ENCODE data around the gene B9D2. TPM values are rescaled to one million over a fixed set of nuclear protein-coding genes. Genes with fewer than 3 reads are reported as not detected.

Gene B9D2
- total RNA-seq, 4 donors from 2014 or later: 5.9 to 12.5 (median 9.9) TPM

DNA sequence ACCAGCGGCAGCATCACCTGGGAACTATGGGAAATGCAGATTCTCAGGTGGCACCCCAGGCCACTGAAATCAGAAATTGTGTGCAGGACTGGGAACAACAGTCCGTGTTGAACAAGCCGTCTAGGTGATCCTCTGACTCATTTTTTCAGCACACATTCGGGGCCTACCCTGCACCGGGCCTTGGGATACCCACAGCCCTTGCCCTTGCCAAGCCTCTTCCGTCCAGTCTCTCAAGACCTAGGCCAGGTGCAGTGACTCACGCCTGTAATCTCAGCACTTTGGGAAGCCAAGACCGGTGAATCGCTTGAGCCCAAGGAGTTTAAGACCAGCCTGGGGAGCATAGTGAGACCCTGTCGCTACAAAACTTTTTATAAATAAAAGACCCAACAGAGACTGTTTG is 28.5 kb downstream of the B9D2 start:
- intact Hi-C loops (cut with DNase I): no loop called here
- Histone ChIP-seq H3K27me3 (no peaks in the 10 kb centered on the region), H3K27ac (no peak overlapping the region), H3K9me3 (no peaks in the 10 kb centered on the region), H3K4me1 (no peaks in the 10 kb centered on the region), H3K4me3 (replicated peaks in 1 of 3) (no peak overlapping the region), H3K36me3 (no peaks in the 10 kb centered on the region)
- 92 to 94% methylated on average over 10 of the region's 10 CpGs for WGBS, 2 donors
- no peak for DNase-seq
- TF ChIP-seq, protein P1, sequence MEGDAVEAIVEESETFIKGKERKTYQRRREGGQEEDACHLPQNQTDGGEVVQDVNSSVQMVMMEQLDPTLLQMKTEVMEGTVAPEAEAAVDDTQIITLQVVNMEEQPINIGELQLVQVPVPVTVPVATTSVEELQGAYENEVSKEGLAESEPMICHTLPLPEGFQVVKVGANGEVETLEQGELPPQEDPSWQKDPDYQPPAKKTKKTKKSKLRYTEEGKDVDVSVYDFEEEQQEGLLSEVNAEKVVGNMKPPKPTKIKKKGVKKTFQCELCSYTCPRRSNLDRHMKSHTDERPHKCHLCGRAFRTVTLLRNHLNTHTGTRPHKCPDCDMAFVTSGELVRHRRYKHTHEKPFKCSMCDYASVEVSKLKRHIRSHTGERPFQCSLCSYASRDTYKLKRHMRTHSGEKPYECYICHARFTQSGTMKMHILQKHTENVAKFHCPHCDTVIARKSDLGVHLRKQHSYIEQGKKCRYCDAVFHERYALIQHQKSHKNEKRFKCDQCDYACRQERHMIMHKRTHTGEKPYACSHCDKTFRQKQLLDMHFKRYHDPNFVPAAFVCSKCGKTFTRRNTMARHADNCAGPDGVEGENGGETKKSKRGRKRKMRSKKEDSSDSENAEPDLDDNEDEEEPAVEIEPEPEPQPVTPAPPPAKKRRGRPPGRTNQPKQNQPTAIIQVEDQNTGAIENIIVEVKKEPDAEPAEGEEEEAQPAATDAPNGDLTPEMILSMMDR (IDR thresholded peaks at IDR 0.05): no peak
- TF ChIP-seq POLR2A (IDR thresholded peaks at IDR 0.05): no peak

DNA sequence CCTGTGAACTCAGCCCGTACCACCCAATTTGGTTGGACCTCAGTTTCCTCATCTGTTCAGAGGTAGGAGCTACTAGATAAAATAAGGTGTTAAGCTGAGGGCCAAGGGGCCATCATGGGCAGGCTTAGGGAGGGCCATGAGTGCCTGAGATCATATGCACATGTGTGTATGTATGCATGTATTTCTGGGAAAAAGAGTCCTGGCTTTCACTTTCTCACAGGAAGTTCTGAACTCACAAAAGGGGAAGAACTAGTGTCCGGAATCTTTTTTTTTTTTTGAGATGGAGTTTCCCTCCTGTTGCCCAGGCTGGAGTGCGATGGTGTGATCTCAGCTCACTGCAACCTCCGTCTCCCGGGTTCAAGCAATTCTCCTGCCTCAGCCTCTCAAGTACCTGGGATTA is 29.2 kb downstream of the B9D2 start:
- 68 to 72% methylated on average over 5 of the region's 5 CpGs for WGBS, 2 donors
- Histone ChIP-seq H3K36me3 (no peaks in the 10 kb centered on the region), H3K4me1 (no peaks in the 10 kb centered on the region), H3K27ac (no peak overlapping the region), H3K9me3 (no peaks in the 10 kb centered on the region), H3K27me3 (no peaks in the 10 kb centered on the region), H3K4me3 (replicated peaks in 1 of 3) (no peak overlapping the region)
- TF ChIP-seq, protein P1 (IDR thresholded peaks at IDR 0.05): no peak
- TF ChIP-seq POLR2A (IDR thresholded peaks at IDR 0.05): no peak
- DNase-seq: no peak
- intact Hi-C loops (cut with DNase I): no loop called here

DNA sequence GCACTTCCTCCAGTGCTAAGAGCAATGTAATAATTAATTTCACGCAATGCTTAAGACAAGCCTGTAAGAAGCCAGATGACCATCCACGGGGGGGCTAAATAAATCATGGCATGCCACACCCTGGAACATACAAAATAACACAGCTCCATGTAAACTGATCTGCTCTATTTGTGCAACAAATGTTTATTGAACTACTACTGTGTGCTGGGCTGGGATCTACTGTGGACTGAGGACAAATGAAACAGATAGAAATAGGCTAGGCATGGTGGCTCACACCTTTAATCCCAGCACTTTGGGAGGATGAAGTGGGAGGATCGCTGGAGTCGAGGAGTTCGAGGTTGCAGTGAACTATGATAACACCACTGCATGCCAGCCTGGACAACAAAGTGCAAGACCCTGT is 31.5 kb downstream of the B9D2 start:
- TF ChIP-seq POLR2A (IDR thresholded peaks at IDR 0.05): no peak
- TF ChIP-seq, protein P1 (IDR thresholded peaks at IDR 0.05): no peak
- no peak overlapping the region for H3K4me3 ChIP-seq (replicated peaks in 1 of 3)
- H3K9me3 ChIP-seq: no peaks in the 10 kb centered on the region
- H3K27ac ChIP-seq: no peak overlapping the region
- intact Hi-C loops (cut with DNase I): no loop called here
- no peaks in the 10 kb centered on the region for H3K36me3 ChIP-seq
- H3K4me1 ChIP-seq: peaks cover 5 to 10% of the 10 kb centered on the region in 2 donors
- 87 to 91% methylated on average over 5 of the region's 5 CpGs for WGBS, 2 donors
- no peak for DNase-seq
- H3K27me3 ChIP-seq: no peaks in the 10 kb centered on the region

DNA sequence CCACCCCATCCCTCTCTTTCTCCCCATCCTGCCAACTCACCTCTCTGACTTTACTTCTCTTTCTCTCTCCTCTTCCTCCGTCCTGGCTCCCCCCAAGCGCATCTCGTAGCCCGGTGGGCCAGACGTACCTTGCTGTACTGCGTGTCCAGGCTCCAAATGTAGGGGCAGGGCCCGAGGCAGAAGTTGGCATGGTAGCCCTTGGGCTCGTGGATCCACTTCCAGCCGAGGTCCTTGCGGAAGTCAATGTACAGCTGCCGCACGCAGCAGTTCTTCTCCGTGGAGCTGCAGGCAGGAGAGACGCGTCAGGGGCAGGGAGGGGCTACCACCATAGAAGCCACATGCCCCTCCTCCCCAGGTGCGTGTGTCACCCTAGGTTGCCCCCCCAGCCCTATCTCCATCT is 31.9 kb downstream of the B9D2 start:
- H3K4me3 ChIP-seq (replicated peaks in 1 of 3): no peak overlapping the region
- intact Hi-C loops (cut with DNase I): no loop called here

DNA sequence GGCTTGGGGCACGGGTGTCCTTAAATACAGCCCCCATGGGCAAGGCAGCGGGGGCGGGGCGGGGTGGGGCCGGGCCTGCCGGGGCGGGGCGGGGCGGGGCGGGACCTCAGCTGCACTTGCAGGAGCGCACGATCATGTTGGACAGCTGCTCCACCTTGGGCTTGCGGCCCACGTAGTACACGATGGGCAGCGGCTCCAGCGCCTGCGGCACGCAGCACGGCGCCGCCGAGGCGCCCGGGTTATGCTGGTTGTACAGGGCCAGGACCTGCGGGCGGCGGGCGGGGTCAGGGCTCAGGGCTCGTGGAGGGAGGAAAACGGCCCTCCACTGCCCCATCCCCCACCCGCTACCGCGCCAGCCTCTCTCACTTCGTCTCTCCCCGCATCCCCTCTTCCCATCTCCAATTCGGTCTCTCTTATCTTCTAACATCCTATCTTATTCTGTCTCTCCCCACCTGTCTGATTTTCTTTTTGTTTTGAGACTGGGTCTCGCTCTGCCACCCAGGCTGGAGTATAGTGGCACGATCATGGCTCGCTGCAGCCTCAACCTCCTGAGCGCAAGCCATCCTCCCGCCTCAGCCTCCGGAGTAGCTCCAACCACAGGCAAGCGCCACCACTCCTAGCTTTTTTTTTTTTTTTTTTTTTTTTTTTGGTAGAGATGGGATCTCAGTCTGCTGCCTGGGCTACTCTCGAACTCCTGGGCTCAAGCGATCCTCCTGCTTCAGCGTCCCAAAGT is 32.8 kb downstream of the B9D2 start:
- no peak overlapping the region for H3K27ac ChIP-seq
- TF ChIP-seq, protein P1 (IDR thresholded peaks at IDR 0.05): no peak
- TF ChIP-seq POLR2A (IDR thresholded peaks at IDR 0.05): no peak
- H3K9me3 ChIP-seq: no peaks in the 10 kb centered on the region
- 49 to 57% methylated on average over 32 to 34 of the region's 47 CpGs for WGBS, 2 donors
- peaks cover 16 to 24% of the 10 kb centered on the region in 2 donors for H3K4me1 ChIP-seq
- DNase-seq: no peak
- no peaks in the 10 kb centered on the region for H3K27me3 ChIP-seq
- intact Hi-C loops (cut with DNase I): no loop called here
- H3K36me3 ChIP-seq: no peaks in the 10 kb centered on the region
- H3K4me3 ChIP-seq (replicated peaks in 1 of 3): no peak overlapping the region

More for the DNA sequence above, 31.9 kb downstream of the B9D2 start:
- 89 to 93% methylated on average over 14 of the region's 16 CpGs for WGBS, 2 donors
- Histone ChIP-seq H3K27ac (no peak overlapping the region), H3K4me1 (peaks cover 10 to 15% of the 10 kb centered on the region in 2 donors), H3K36me3 (no peaks in the 10 kb centered on the region), H3K27me3 (no peaks in the 10 kb centered on the region), H3K9me3 (no peaks in the 10 kb centered on the region)
- TF ChIP-seq, protein P1 (IDR thresholded peaks at IDR 0.05): no peak
- no peak for TF ChIP-seq POLR2A (IDR thresholded peaks at IDR 0.05)
- no peak for DNase-seq
